ENCODE data around the gene SGTA.
A peak's percentile ranks its signal among the peaks of the same experiment; 100 is the strongest.

SGTA gene

DNA sequence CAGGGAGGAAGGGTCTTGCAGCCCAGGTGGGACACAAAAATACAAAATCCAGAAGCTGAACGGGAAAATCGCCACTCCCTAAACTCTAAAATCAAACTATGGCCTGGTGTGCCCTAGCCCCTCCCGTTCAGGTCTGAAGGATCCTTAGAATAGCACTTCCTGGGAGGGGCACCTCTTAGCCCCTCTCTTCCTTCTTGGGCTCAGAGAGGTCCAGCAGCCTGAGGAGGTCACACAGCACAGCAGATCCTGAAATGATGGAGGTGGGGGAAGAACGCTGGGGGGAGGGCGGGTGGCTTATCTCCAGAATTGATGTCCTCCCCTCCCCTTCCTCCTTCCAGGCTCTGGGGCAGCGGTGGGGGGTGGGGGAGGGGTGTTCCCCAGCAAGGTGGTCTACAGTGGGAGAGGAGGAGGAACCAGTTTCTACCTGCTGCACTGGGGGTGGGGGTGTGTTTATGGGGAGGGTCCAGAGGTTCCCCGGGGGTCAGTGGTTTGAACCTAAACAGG, 63.8 kb downstream of the SGTA start:
- Histone ChIP-seq H3K9me3 (ENCODE audit: control insufficient read depth, insufficient read depth, low read depth, low read length) (no peaks in the 10 kb centered on the region), H3K36me3 (ENCODE audit: control insufficient read depth in 2 of 2, insufficient read depth in 1 of 2, low read length in 2 of 2) (peaks cover 0 to 27% of the 10 kb centered on the region in 2 experiments; a peak in 1 of 3 replicates), H3K4me1 (ENCODE audit: control insufficient read depth, insufficient read depth, low read length) (no peaks in the 10 kb centered on the region), H3K4me3 (ENCODE audit: low read depth, low read length) (no peak overlapping the region), H3K27ac (ENCODE audit: extremely low read depth, low read depth, low read length) (no peak overlapping the region)
- TF ChIP-seq ZFHX2 (tag by site-specific recombination; conservative IDR thresholded peaks at IDR 0.05) (no peak), ZNF768 (tag by site-specific recombination; IDR thresholded peaks at IDR 0.05) (peak; percentile 21; the same call in 1 of the 2 replicates), ZBTB17 (tag by site-specific recombination; IDR thresholded peaks at IDR 0.05) (no peak), ZNF501 (tag by site-specific recombination; IDR thresholded peaks at IDR 0.05) (no peak), ZNF837 (tag by site-specific recombination; IDR thresholded peaks at IDR 0.05) (no peak), ZNF114 (tag by site-specific recombination; IDR thresholded peaks at IDR 0.05) (no peak), ZNF670 (tag by site-specific recombination; IDR thresholded peaks at IDR 0.05; ENCODE audit: low read depth) (no peak)
- TF ChIP-seq, protein P1, sequence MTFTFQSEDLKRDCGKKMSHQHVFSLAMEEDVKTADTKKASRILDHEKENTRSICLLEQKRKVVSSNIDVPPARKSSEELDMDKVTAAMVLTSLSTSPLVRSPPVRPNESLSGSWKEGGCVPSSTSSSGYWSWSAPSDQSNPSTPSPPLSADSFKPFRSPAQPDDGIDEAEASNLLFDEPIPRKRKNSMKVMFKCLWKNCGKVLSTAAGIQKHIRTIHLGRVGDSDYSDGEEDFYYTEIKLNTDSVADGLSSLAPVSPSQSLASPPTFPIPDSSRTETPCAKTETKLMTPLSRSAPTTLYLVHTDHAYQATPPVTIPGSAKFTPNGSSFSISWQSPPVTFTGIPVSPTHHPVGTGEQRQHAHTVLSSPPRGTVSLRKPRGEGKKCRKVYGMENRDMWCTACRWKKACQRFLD (tag by site-specific recombination; IDR thresholded peaks at IDR 0.05): no peak
- ChIA-PET POLR2A (no interaction called here), CTCF (no interaction called here)

DNA sequence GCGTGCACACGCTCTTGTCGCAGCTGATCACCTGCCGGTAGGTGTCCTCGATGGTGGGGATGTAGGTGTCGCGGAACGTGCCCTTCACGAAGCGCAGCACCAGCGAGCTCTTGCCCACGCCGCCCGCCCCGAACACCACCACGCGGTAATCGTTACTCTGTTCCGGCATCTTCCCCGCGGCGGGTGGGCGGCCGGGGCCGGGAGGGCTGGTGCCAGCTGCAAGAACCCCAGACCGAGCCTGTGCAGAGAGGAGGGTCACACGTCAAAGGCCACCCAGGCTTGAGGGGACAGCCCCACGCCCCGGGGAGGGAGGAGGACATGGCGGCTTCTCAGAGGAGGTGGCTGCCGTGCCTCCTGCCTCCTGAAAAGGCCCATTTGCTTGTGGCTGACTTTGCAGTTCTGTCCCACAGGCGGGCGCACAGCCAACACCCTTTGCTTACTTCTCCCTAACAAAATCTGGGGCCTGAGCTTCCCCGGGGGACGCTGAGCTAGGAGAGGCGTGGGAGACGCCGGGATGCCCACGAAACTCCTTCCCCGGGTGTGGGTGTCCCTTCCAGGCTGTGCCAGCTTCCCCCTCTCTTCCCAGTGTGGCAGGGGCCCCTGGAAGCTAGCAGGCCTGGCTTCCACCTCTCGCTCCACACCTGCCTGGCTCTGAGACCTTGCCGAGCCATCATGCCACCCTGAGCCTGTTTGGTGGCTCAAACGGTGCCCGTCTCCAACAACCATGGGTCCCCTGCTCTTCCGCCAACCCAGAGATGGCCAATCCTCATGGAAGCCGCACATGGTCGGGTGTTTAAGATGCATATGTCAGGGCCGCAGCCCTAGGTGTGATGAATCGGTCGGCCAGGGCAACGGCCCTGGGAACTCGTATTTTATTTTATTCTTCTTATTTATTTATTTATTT, 65.2 kb downstream of the SGTA start:
- TF ChIP-seq ZNF433 (tag by site-specific recombination; IDR thresholded peaks at IDR 0.05; ENCODE audit: low read depth) (no peak), KLF9 (tag by site-specific recombination; IDR thresholded peaks at IDR 0.05; ENCODE audit: low read depth) (no peak), FEZF1 (tag by site-specific recombination; IDR thresholded peaks at IDR 0.05) (no peak), KLF1 (tag by site-specific recombination; IDR thresholded peaks at IDR 0.05) (no peak), ZFP37 (tag by site-specific recombination; IDR thresholded peaks at IDR 0.05) (no peak), ZIC2 (tag by site-specific recombination; IDR thresholded peaks at IDR 0.05) (no peak), MEIS1 (CRISPR knock-in tag; IDR thresholded peaks at IDR 0.05; ENCODE audit: borderline replicate concordance) (no peak), KLF10 (tag by site-specific recombination; IDR thresholded peaks at IDR 0.05) (no peak), BCL11B (tag by site-specific recombination; IDR thresholded peaks at IDR 0.05; ENCODE audit: low read depth) (no peak), WT1 (tag by site-specific recombination; IDR thresholded peaks at IDR 0.05) (no peak), HOXC10 (CRISPR knock-in tag; IDR thresholded peaks at IDR 0.05) (no peak), ZNF792 (tag by site-specific recombination; IDR thresholded peaks at IDR 0.05) (no peak), ZNF76 (tag by site-specific recombination; IDR thresholded peaks at IDR 0.05; ENCODE audit: borderline replicate concordance, low read depth) (no peak), ZBTB48 (tag by site-specific recombination; IDR thresholded peaks at IDR 0.05) (no peak)
- TF ChIP-seq, protein P2, sequence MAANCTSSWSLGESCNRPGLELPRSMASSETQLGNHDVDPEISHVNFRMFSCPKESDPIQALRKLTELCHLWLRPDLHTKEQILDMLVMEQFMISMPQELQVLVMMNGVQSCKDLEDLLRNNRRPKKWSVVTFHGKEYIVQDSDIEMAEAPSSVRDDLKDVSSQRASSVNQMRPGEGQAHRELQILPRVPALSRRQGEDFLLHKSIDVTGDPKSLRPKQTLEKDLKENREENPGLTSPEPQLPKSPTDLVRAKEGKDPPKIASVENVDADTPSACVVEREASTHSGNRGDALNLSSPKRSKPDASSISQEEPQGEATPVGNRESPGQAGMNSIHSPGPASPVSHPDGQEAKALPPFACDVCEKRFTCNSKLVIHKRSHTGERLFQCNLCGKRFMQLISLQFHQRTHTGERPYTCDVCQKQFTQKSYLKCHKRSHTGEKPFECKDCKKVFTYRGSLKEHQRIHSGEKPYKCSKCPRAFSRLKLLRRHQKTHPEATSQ (tag by site-specific recombination; IDR thresholded peaks at IDR 0.05): no peak
- TF ChIP-seq, protein P3, sequence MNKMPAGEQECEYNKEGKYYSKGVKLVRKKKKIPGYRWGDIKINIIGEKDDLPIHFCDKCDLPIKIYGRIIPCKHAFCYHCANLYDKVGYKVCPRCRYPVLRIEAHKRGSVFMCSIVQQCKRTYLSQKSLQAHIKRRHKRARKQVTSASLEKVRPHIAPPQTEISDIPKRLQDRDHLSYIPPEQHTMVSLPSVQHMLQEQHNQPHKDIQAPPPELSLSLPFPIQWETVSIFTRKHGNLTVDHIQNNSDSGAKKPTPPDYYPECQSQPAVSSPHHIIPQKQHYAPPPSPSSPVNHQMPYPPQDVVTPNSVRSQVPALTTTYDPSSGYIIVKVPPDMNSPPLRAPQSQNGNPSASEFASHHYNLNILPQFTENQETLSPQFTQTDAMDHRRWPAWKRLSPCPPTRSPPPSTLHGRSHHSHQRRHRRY (tag by site-specific recombination; IDR thresholded peaks at IDR 0.05): no peak
- TF ChIP-seq, protein P4, sequence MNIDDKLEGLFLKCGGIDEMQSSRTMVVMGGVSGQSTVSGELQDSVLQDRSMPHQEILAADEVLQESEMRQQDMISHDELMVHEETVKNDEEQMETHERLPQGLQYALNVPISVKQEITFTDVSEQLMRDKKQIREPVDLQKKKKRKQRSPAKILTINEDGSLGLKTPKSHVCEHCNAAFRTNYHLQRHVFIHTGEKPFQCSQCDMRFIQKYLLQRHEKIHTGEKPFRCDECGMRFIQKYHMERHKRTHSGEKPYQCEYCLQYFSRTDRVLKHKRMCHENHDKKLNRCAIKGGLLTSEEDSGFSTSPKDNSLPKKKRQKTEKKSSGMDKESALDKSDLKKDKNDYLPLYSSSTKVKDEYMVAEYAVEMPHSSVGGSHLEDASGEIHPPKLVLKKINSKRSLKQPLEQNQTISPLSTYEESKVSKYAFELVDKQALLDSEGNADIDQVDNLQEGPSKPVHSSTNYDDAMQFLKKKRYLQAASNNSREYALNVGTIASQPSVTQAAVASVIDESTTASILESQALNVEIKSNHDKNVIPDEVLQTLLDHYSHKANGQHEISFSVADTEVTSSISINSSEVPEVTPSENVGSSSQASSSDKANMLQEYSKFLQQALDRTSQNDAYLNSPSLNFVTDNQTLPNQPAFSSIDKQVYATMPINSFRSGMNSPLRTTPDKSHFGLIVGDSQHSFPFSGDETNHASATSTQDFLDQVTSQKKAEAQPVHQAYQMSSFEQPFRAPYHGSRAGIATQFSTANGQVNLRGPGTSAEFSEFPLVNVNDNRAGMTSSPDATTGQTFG (tag by site-specific recombination; IDR thresholded peaks at IDR 0.05; ENCODE audit: borderline replicate concordance): no peak
- no peak overlapping the region for H3K4me3 ChIP-seq (ENCODE audit: low read depth, low read length)
- CTCF ChIA-PET: interaction anchor here (0.6 kb wide), 1 partner anchor 81 kb away, joined by 3 read pairs; no protein-coding TSS in a partner anchor
- POLR2A ChIA-PET: interaction anchor here (0.6 kb wide), 2 partner anchors 197 to 210 kb away, joined by 3 to 4 read pairs; no protein-coding TSS in a partner anchor
- H3K9me3 ChIP-seq (ENCODE audit: control insufficient read depth, insufficient read depth, low read depth, low read length): no peaks in the 10 kb centered on the region
- no peak overlapping the region for H3K27ac ChIP-seq (ENCODE audit: extremely low read depth, low read depth, low read length)
- H3K4me1 ChIP-seq (ENCODE audit: control insufficient read depth, insufficient read depth, low read length): no peaks in the 10 kb centered on the region
- peaks cover 0 to 27% of the 10 kb centered on the region in 2 experiments; a peak in 1 of 3 replicates for H3K36me3 ChIP-seq (ENCODE audit: control insufficient read depth in 2 of 2, insufficient read depth in 1 of 2, low read length in 2 of 2)
